ENCODE results near the gene SUFU.

DNA sequence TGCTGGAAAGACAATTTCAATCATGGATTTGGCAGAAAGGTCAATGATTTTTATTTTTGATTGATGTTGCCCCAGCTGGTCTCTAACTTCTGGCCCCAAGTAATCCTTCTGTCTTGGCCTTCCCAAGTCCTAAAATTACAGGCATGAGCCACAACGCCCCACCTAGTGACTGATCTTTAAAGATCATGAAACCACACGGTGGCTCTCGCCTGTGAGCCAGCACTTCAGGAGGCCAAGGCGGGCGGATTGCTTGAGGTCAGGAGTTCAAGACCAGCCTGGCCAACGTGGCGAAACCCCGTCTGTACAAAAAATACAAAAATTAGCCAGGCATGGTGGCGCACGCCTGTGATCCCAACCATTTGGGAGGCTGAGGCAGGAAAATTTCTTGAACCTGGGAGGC, 39.8 kb upstream of the SUFU start:
- TF ChIP-seq POLR2A (IDR thresholded peaks at IDR 0.05) (no peak), CTCF (IDR thresholded peaks at IDR 0.05) (no peak)

Measured in esophagus squamous epithelium (tissue), 4 donors.